Neural cell (in vitro differentiated cells): Measurements from ENCODE around the gene GTF2IRD1. TPM values are rescaled to one million over a fixed set of nuclear protein-coding genes. Genes with fewer than 3 reads are reported as not detected.

Experiments
- H2AFZ ChIP-seq: fragments of 200-600, 300-800 bp; sonication (generic), shearing (Covaris generic); 2 replicates; pipeline ENCODE4 v1.6.0; 2014; ENCODE audit warnings: low read depth, mild to moderate bottlenecking, antibody characterized with exemption, low read length, moderate library complexity
- H3F3A ChIP-seq: fragments of 200-600 bp; shearing (Covaris generic); 2 replicates; pipeline ENCODE4 v1.6.1; 2016; ENCODE audit warnings: mild to moderate bottlenecking, moderate library complexity, mixed read lengths, antibody characterized with exemption, low read length; ENCODE audit not compliant: insufficient read depth, poor library complexity, severe bottlenecking
- H3K27ac ChIP-seq: fragments of 200-600, 300-800 bp; sonication (generic), shearing (Covaris generic); 2 replicates; pipeline ENCODE4 v1.5.1; 2014; ENCODE audit warnings: mild to moderate bottlenecking, low read length, moderate library complexity
- H3K27me3 ChIP-seq: fragments of 300-800, 200-600 bp; sonication (generic), shearing (Covaris generic); 2 replicates; pipeline ENCODE4 v1.6.0; 2014; ENCODE audit warnings: mild to moderate bottlenecking, low read depth, low read length, moderate library complexity; ENCODE audit not compliant: insufficient read depth
- H3K36me3 ChIP-seq: fragments of 300-800, 200-600 bp; sonication (generic), shearing (Covaris generic); 2 replicates; pipeline ENCODE4 v1.5.1; 2014; ENCODE audit warnings: mild to moderate bottlenecking, antibody characterized with exemption, low read length, moderate library complexity; ENCODE audit not compliant: insufficient read depth
- H3K4me2 ChIP-seq: fragments of 300-800, 200-600 bp; sonication (generic), shearing (Covaris generic); 2 replicates; pipeline ENCODE4 v1.6.0; 2014; ENCODE audit warnings: mild to moderate bottlenecking, low read length
- H3K4me3 ChIP-seq: fragments of 300-800, 200-600 bp; sonication (generic), shearing (Covaris generic); 2 replicates; pipeline ENCODE4 v1.5.1; 2014; ENCODE audit warnings: mild to moderate bottlenecking, low read length, moderate library complexity
- H3K79me2 ChIP-seq: fragments of 200-600 bp; shearing (Covaris generic); replicated peaks from 2 replicates; pipeline ENCODE4 v1.6.0; 2014; ENCODE audit warnings: mild to moderate bottlenecking, low read length, moderate library complexity; ENCODE audit not compliant: insufficient read depth
- H3K9ac ChIP-seq: fragments of 300-800, 200-600 bp; sonication (generic), shearing (Covaris generic); 2 replicates; pipeline ENCODE4 v1.6.1; 2016; ENCODE audit warnings: mild to moderate bottlenecking, low read length, mixed read lengths
- H3K9me2 ChIP-seq: fragments of 200-600 bp; shearing (Covaris generic); 2 replicates; pipeline ENCODE4 v1.6.1; 2016; ENCODE audit warnings: mild to moderate bottlenecking, low read length, mixed read lengths; ENCODE audit not compliant: insufficient read depth
- H3K9me3 ChIP-seq: fragments of 200-600, 300-800 bp; sonication (generic), shearing (Covaris generic); 2 replicates; pipeline ENCODE4 v1.6.1; 2016; ENCODE audit warnings: mild to moderate bottlenecking, mixed run types, low read length, moderate library complexity, mixed read lengths
- H4K20me1 ChIP-seq: fragments of 200-600 bp; shearing (Covaris generic); 2 replicates; pipeline ENCODE4 v1.6.1; 2016; ENCODE audit warnings: mild to moderate bottlenecking, mixed run types; ENCODE audit not compliant: insufficient read depth
- EP300 ChIP-seq: fragments of 450-650 bp; conservative IDR thresholded peaks from 2 replicates; pipeline ENCODE4 v1.6.1; 2014; ENCODE audit warnings: antibody characterized with exemption, mild to moderate bottlenecking, moderate library complexity; ENCODE audit not compliant: poor library complexity, severe bottlenecking
- EZH2 ChIP-seq: fragments of 200-600, 300-800 bp; shearing (Covaris generic), sonication (generic); IDR thresholded peaks from 2 replicates; pipeline ENCODE4 v1.6.1; 2014; ENCODE audit warnings: antibody characterized with exemption, low read length, borderline replicate concordance, mild to moderate bottlenecking; ENCODE audit not compliant: insufficient read depth, poor library complexity, severe bottlenecking
- MXI1 ChIP-seq: fragments of 450-650 bp; conservative IDR thresholded peaks from 2 replicates; pipeline ENCODE4 v1.6.1; 2014; ENCODE audit warnings: antibody characterized with exemption, mild to moderate bottlenecking; ENCODE audit not compliant: poor library complexity, severe bottlenecking
- POLR2AphosphoS5 ChIP-seq: IDR thresholded peaks from 2 replicates; pipeline ENCODE4 v1.6.1; 2012
- RAD21 ChIP-seq: fragments of 450-650 bp; conservative IDR thresholded peaks from 2 replicates; pipeline ENCODE4 v1.6.1; 2014; ENCODE audit warnings: antibody characterized with exemption, mild to moderate bottlenecking, moderate library complexity
- SMC3 ChIP-seq: fragments of 450-650 bp; conservative IDR thresholded peaks from 2 replicates; pipeline ENCODE4 v1.6.1; 2014; ENCODE audit warnings: antibody characterized with exemption, mild to moderate bottlenecking, moderate library complexity; ENCODE audit not compliant: poor library complexity
- TAF1 ChIP-seq: IDR thresholded peaks from 2 replicates; pipeline ENCODE4 v1.6.1; 2012; ENCODE audit warnings: low read depth
- polyA plus RNA-seq: library from polyadenylated mRNA; depleted of rRNA; stranded (reverse); fragments of >200 nt; gene quantifications from 2 replicates; pipeline ENCODE4 v1.2.3, GENCODE V29; 2014
- TF ChIP-seq, protein P1 (sequence below): IDR thresholded peaks from 2 replicates; pipeline ENCODE4 v1.6.1; 2012; ENCODE audit warnings: borderline replicate concordance
- TF ChIP-seq, protein P2 (sequence below): fragments of 450-650 bp; IDR thresholded peaks from 2 replicates; pipeline ENCODE4 v1.5.1; 2014; ENCODE audit warnings: antibody characterized with exemption, mild to moderate bottlenecking, moderate library complexity; ENCODE audit not compliant: poor library complexity, severe bottlenecking

Gene GTF2IRD1
- polyA plus RNA-seq, 1 donor from 2014 or later: 31.9 TPM

DNA sequence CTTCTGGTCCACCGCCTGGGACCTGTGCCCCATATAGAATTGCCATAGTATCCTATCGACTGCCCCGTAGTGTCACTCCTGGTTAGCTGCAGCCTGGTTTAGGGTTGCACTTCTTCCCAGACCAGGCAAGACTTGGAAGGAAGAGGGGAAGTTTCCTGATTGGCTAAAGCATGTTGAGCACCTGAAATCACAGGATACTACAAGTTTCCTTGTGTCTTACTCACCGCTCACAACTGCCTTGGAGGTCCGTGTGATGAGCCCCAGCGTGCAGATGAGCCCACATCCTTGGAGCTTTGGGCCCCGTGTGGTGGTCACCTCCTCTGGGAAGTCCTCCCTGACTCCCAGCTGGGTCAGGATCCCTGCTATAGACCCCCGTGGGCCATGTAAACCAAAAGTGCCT is 129.9 kb downstream of the GTF2IRD1 start:
- Histone ChIP-seq H2AFZ (no peak overlapping the region), H3F3A (no peaks in the 10 kb centered on the region), H3K79me2 (no peaks in the 10 kb centered on the region), H3K27ac (no peak overlapping the region), H3K9me2 (no peaks in the 10 kb centered on the region), H4K20me1 (no peaks in the 10 kb centered on the region), H3K9me3 (no peaks in the 10 kb centered on the region), H3K36me3 (no peaks in the 10 kb centered on the region), H3K4me3 (no peak overlapping the region), H3K9ac (no peak overlapping the region), H3K4me2 (no peak overlapping the region), H3K27me3 (no peaks in the 10 kb centered on the region)
- TF ChIP-seq, protein P1, sequence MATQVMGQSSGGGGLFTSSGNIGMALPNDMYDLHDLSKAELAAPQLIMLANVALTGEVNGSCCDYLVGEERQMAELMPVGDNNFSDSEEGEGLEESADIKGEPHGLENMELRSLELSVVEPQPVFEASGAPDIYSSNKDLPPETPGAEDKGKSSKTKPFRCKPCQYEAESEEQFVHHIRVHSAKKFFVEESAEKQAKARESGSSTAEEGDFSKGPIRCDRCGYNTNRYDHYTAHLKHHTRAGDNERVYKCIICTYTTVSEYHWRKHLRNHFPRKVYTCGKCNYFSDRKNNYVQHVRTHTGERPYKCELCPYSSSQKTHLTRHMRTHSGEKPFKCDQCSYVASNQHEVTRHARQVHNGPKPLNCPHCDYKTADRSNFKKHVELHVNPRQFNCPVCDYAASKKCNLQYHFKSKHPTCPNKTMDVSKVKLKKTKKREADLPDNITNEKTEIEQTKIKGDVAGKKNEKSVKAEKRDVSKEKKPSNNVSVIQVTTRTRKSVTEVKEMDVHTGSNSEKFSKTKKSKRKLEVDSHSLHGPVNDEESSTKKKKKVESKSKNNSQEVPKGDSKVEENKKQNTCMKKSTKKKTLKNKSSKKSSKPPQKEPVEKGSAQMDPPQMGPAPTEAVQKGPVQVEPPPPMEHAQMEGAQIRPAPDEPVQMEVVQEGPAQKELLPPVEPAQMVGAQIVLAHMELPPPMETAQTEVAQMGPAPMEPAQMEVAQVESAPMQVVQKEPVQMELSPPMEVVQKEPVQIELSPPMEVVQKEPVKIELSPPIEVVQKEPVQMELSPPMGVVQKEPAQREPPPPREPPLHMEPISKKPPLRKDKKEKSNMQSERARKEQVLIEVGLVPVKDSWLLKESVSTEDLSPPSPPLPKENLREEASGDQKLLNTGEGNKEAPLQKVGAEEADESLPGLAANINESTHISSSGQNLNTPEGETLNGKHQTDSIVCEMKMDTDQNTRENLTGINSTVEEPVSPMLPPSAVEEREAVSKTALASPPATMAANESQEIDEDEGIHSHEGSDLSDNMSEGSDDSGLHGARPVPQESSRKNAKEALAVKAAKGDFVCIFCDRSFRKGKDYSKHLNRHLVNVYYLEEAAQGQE: no peak
- no peak for TF ChIP-seq RAD21
- TF ChIP-seq, protein P2, sequence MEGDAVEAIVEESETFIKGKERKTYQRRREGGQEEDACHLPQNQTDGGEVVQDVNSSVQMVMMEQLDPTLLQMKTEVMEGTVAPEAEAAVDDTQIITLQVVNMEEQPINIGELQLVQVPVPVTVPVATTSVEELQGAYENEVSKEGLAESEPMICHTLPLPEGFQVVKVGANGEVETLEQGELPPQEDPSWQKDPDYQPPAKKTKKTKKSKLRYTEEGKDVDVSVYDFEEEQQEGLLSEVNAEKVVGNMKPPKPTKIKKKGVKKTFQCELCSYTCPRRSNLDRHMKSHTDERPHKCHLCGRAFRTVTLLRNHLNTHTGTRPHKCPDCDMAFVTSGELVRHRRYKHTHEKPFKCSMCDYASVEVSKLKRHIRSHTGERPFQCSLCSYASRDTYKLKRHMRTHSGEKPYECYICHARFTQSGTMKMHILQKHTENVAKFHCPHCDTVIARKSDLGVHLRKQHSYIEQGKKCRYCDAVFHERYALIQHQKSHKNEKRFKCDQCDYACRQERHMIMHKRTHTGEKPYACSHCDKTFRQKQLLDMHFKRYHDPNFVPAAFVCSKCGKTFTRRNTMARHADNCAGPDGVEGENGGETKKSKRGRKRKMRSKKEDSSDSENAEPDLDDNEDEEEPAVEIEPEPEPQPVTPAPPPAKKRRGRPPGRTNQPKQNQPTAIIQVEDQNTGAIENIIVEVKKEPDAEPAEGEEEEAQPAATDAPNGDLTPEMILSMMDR: no peak
- TF ChIP-seq SMC3: no peak
- no peak for TF ChIP-seq TAF1
- TF ChIP-seq EP300: no peak
- TF ChIP-seq POLR2AphosphoS5: no peak
- no peak for TF ChIP-seq EZH2
- no peak for TF ChIP-seq MXI1

DNA sequence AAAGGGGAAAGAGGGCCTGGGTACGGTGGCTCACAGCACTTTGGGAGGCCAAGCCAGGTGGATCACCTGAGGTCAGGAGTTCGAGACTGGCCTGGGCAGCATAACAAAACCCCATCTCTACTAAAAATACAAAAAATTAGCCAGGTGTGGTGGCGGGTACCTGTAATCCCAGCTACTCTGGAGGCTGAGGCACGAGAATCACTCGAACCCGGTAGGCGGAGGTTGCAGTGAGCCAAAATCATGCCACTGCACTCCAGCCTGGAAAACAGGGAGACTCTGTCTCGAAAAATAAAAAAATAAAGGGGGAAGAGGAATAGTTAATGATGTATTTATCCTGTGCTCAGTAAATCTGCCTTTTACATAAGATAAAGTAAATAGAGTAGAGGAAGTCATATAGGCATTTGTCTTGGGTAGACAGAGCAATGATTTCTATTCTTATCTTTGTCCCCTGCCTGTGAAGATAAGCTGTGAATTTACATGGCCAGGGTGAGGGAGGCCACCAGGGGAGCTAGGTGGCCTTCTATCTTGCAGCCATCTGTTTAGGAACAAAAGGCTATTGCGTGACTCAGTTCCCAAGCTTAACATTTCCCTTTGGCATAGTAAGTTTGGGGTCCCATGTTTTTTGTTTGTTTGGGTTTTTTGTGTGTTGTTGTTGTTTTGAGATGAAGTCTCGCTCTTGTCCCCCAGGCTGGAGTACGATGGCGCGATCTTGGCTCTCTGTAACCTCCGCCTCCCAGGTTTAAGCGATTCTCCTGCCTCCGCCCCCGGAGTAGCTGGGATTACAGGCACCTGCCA is 130.7 kb downstream of the GTF2IRD1 start:
- no peaks in the 10 kb centered on the region for H3K79me2 ChIP-seq
- TF ChIP-seq SMC3 (no peak), POLR2AphosphoS5 (no peak), EZH2 (no peak), MXI1 (no peak), TAF1 (no peak), RAD21 (no peak), EP300 (no peak)
- TF ChIP-seq, protein P1: no peak
- TF ChIP-seq, protein P2: no peak
- H3K9me3 ChIP-seq: no peaks in the 10 kb centered on the region
- no peak overlapping the region for H3K4me3 ChIP-seq
- no peak overlapping the region for H3K9ac ChIP-seq
- no peaks in the 10 kb centered on the region for H3F3A ChIP-seq
- no peaks in the 10 kb centered on the region for H3K9me2 ChIP-seq
- no peaks in the 10 kb centered on the region for H4K20me1 ChIP-seq
- H3K36me3 ChIP-seq: no peaks in the 10 kb centered on the region
- H3K4me2 ChIP-seq: no peak overlapping the region
- no peaks in the 10 kb centered on the region for H3K27me3 ChIP-seq
- no peak overlapping the region for H2AFZ ChIP-seq
- no peak overlapping the region for H3K27ac ChIP-seq
